Measurements from ENCODE around the gene COL18A1.

Gene COL18A1

GRCh38 chr21:45507888-45508508 is 103.0 kb downstream of the COL18A1 start:
- DNase-seq (ENCODE audit: low read depth), result no peak

- no peak for DNase-seq (ENCODE audit: low read depth)
Observed at GRCh38 chr21:45508607-45509565, 103.9 kb downstream of the COL18A1 start.

GRCh38 chr21:45509566-45510465 is 104.9 kb downstream of the COL18A1 start:
- DNase-seq (ENCODE audit: low read depth), result no peak

- no peak for DNase-seq (ENCODE audit: low read depth)
Observed at GRCh38 chr21:45510466-45510955, 105.5 kb downstream of the COL18A1 start.

- no peak for DNase-seq (ENCODE audit: low read depth)
Observed at GRCh38 chr21:45511007-45511406, 106.0 kb downstream of the COL18A1 start.

GRCh38 chr21:45511661-45512431 is 106.9 kb downstream of the COL18A1 start:
- DNase-seq (ENCODE audit: low read depth), result no peak

- DNase-seq (ENCODE audit: low read depth), result no peak
Observed at GRCh38 chr21:45512626-45513002, 107.6 kb downstream of the COL18A1 start.

- DNase-seq (ENCODE audit: low read depth), result no peak
Observed at GRCh38 chr21:45513003-45513717, 108.2 kb downstream of the COL18A1 start.

- no peak for DNase-seq (ENCODE audit: low read depth)
Observed at GRCh38 chr21:45513741-45514310, 108.9 kb downstream of the COL18A1 start.

- no peak for DNase-seq (ENCODE audit: low read depth)
Observed at GRCh38 chr21:45514311-45515021, 109.5 kb downstream of the COL18A1 start.

GRCh38 chr21:45515241-45516061 is 110.5 kb downstream of the COL18A1 start:
- no peak for DNase-seq (ENCODE audit: low read depth)

GRCh38 chr21:45516071-45516670 is 111.2 kb downstream of the COL18A1 start:
- no peak for DNase-seq (ENCODE audit: low read depth)

- no peak for DNase-seq (ENCODE audit: low read depth)
Observed at GRCh38 chr21:45516671-45517151, 111.7 kb downstream of the COL18A1 start.

- DNase-seq (ENCODE audit: low read depth), result no peak
Observed at GRCh38 chr21:45517249-45518065, 112.5 kb downstream of the COL18A1 start.

- DNase-seq (ENCODE audit: low read depth), result no peak
Observed at GRCh38 chr21:45518742-45519141, 113.8 kb downstream of the COL18A1 start.

- DNase-seq (ENCODE audit: low read depth), result no peak
Observed at GRCh38 chr21:45519182-45519581, 114.2 kb downstream of the COL18A1 start.

- no peak for DNase-seq (ENCODE audit: low read depth)
Observed at GRCh38 chr21:45521241-45521640, 116.3 kb downstream of the COL18A1 start.
